Neuronal stem cell (in vitro differentiated cells): ENCODE results near the gene ZNF599.

Source experiments
- DNase-seq: peaks from one replicate; pipeline ENCODE4 v3.0.0-alpha.2; 2013; ENCODE audit warnings: low spot score
- H2AFZ ChIP-seq: one replicate; pipeline ENCODE4 v1.6.1; 2013; ENCODE audit warnings: mild to moderate bottlenecking, low read length, inconsistent platforms
- H2AK5ac ChIP-seq: 2 replicates; pipeline ENCODE4 v1.6.1; 2013; ENCODE audit warnings: low read depth, mild to moderate bottlenecking, inconsistent platforms, low read length, moderate library complexity, mixed read lengths
- H2BK120ac ChIP-seq: 2 replicates; pipeline ENCODE4 v1.6.1; 2013; ENCODE audit warnings: low read depth, mild to moderate bottlenecking, inconsistent platforms, low read length, moderate library complexity, mixed read lengths
- H2BK12ac ChIP-seq: one replicate; pipeline ENCODE4 v1.6.1; 2013; ENCODE audit warnings: low read length, inconsistent platforms
- H2BK15ac ChIP-seq: 2 replicates; pipeline ENCODE4 v1.6.1; 2013; ENCODE audit warnings: mild to moderate bottlenecking, low read length, inconsistent platforms, mixed read lengths
- H2BK5ac ChIP-seq: one replicate; pipeline ENCODE4 v1.6.1; 2013; ENCODE audit warnings: inconsistent platforms, mild to moderate bottlenecking, low read length, moderate library complexity
- H3K14ac ChIP-seq: one replicate; pipeline ENCODE4 v1.6.1; 2013; ENCODE audit warnings: low read length, inconsistent platforms
- H3K18ac ChIP-seq: 2 replicates; pipeline ENCODE4 v1.6.1; 2013; ENCODE audit warnings: low read length, inconsistent platforms
- H3K23ac ChIP-seq: 2 replicates; pipeline ENCODE4 v1.6.1; 2013; ENCODE audit warnings: low read depth, mild to moderate bottlenecking, mixed read lengths, low read length, inconsistent platforms; ENCODE audit not compliant: poor library complexity
- H3K27ac ChIP-seq: replicated peaks from 3 replicates; pipeline ENCODE4 v1.5.1; 2013; ENCODE audit warnings: low read length, inconsistent platforms
- H3K27me3 ChIP-seq, 3 experiments: 2 replicates each; pipeline ENCODE4 v1.6.1; 2013; ENCODE audit warnings: low read length in 3 of 3, mild to moderate bottlenecking in 2 of 3, inconsistent platforms in 1 of 3, low read depth in 1 of 3, mixed read lengths in 1 of 3, moderate library complexity in 1 of 3; ENCODE audit not compliant: control insufficient read depth in 3 of 3, insufficient read depth in 3 of 3
- H3K36me3 ChIP-seq, 2 donors: replicated peaks in 1 of 2; 2 replicates each; pipeline ENCODE4 v1.6.1; 2013; ENCODE audit warnings: low read length in 2 of 2; ENCODE audit not compliant: control insufficient read depth in 2 of 2, insufficient read depth in 2 of 2
- H3K4ac ChIP-seq: 2 replicates; pipeline ENCODE4 v1.6.1; 2013; ENCODE audit warnings: inconsistent platforms, mild to moderate bottlenecking, low read length, moderate library complexity
- H3K4me1 ChIP-seq, 2 donors: 1 replicate in 1 of 2; 2 replicates in 1 of 2; pipeline ENCODE4 v1.6.1; 2013; ENCODE audit warnings: low read length in 2 of 2, low read depth in 1 of 2; ENCODE audit not compliant: control insufficient read depth in 2 of 2, insufficient read depth in 1 of 2
- H3K4me2 ChIP-seq: one replicate; pipeline ENCODE4 v1.6.1; 2013; ENCODE audit warnings: mild to moderate bottlenecking, low read length, inconsistent platforms; ENCODE audit not compliant: insufficient read depth, poor library complexity, severe bottlenecking
- H3K4me3 ChIP-seq, 2 donors: 2 replicates each; pipeline ENCODE4 v1.5.1; 2013; ENCODE audit warnings: low read length in 2 of 2, mild to moderate bottlenecking in 2 of 2, inconsistent platforms in 1 of 2, moderate library complexity in 1 of 2
- H3K79me1 ChIP-seq: one replicate; pipeline ENCODE4 v1.6.1; 2013; ENCODE audit warnings: low read depth, mild to moderate bottlenecking, inconsistent platforms, low read length, moderate library complexity
- H3K9ac ChIP-seq: one replicate; pipeline ENCODE4 v1.6.1; 2013; ENCODE audit warnings: mild to moderate bottlenecking, low read depth, low read length, inconsistent platforms; ENCODE audit not compliant: poor library complexity
- H3K9me3 ChIP-seq, 2 donors: replicated peaks in 1 of 2; 2 replicates each; pipeline versions ENCODE3 to v1.6.1; 2013; ENCODE audit warnings: low read length in 2 of 2, mild to moderate bottlenecking in 2 of 2, inconsistent platforms in 1 of 2, low read depth in 1 of 2, mixed read lengths in 1 of 2, moderate library complexity in 1 of 2; ENCODE audit not compliant: control insufficient read depth in 2 of 2, insufficient read depth in 1 of 2
- H4K8ac ChIP-seq: one replicate; pipeline ENCODE4 v1.6.1; 2013; ENCODE audit warnings: low read depth, mild to moderate bottlenecking, inconsistent platforms, low read length, moderate library complexity
- H4K91ac ChIP-seq: one replicate; pipeline ENCODE4 v1.6.1; 2013; ENCODE audit warnings: low read length, low read depth, mild to moderate bottlenecking, inconsistent platforms; ENCODE audit not compliant: poor library complexity
- WGBS, 2 donors: extraction: QIAGEN DNeasy Blood & Tissue Kit; methylation state at CpG; one replicate each; pipeline ENCODE4 v1.1.7; 2013; ENCODE audit warnings: missing lambda C conversion rate in 2 of 2, mixed read lengths in 1 of 2; ENCODE audit not compliant: insufficient read length in 2 of 2, insufficient replicate concordance in 1 of 2; ENCODE audit errors: extremely low coverage in 2 of 2; 5-methylcytosine and 5-hydroxymethylcytosine counted together

Gene ZNF599

GRCh38 chr19:34779652-34780051 is 6.6 kb upstream of the ZNF599 start:
- Histone ChIP-seq H3K4ac (no peak overlapping the region), H3K9me3 (peaks cover 6 to 16% of the 10 kb centered on the region in 2 donors), H3K4me1 (no peaks in the 10 kb centered on the region), H2BK12ac (no peak overlapping the region), H3K18ac (no peak overlapping the region), H2BK120ac (no peak overlapping the region), H4K8ac (no peak overlapping the region), H2BK5ac (no peak overlapping the region), H3K27ac (no peak overlapping the region), H3K14ac (no peak overlapping the region), H2AFZ (no peak overlapping the region), H3K23ac (no peak overlapping the region), H3K9ac (no peak overlapping the region), H3K79me1 (no peaks in the 10 kb centered on the region), H4K91ac (no peak overlapping the region), H3K4me2 (no peak overlapping the region), H3K4me3 (no peak overlapping the region), H2BK15ac (no peak overlapping the region), H3K36me3 (no peaks in the 10 kb centered on the region), H3K27me3 (no peaks in the 10 kb centered on the region), H2AK5ac (no peak overlapping the region)
- DNase-seq: no peak
- WGBS, 2 donors: no CpG with 5 or more reads among the region's 3 CpGs

DNA sequence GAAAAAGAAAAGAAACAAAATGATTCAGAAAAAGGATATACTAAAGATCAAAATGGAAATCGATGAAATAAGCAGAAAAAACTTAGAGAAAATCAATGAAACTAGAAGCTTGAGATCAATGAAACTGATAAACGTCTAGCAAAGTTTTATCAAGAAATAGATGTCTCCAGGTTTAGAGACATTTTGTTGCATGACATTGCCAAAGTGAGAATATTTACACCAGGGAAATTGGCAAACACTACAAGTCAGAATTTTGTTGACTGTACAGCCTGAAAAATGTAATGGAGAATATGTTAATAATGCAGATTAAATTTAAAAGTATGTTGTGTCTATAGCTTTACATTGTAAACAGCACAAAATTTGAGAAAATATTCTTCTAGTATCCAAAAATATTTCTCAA is 5.3 kb upstream of the ZNF599 start:
- Histone ChIP-seq H2BK12ac (no peak overlapping the region), H2BK5ac (no peak overlapping the region), H3K36me3 (no peaks in the 10 kb centered on the region), H3K4me1 (no peaks in the 10 kb centered on the region), H3K27me3 (no peaks in the 10 kb centered on the region), H2AK5ac (no peak overlapping the region), H4K8ac (no peak overlapping the region), H3K4me3 (no peak overlapping the region), H3K23ac (no peak overlapping the region), H3K4ac (no peak overlapping the region), H2BK120ac (no peak overlapping the region), H4K91ac (no peak overlapping the region), H3K4me2 (no peak overlapping the region), H3K79me1 (no peaks in the 10 kb centered on the region), H3K9ac (no peak overlapping the region), H3K14ac (no peak overlapping the region), H3K27ac (no peak overlapping the region), H3K9me3 (peaks cover 6 to 19% of the 10 kb centered on the region in 2 donors), H3K18ac (no peak overlapping the region), H2AFZ (no peak overlapping the region), H2BK15ac (no peak overlapping the region)
- no CpG with 5 or more reads among the region's 2 CpGs for WGBS, 2 donors
- no peak for DNase-seq

DNA sequence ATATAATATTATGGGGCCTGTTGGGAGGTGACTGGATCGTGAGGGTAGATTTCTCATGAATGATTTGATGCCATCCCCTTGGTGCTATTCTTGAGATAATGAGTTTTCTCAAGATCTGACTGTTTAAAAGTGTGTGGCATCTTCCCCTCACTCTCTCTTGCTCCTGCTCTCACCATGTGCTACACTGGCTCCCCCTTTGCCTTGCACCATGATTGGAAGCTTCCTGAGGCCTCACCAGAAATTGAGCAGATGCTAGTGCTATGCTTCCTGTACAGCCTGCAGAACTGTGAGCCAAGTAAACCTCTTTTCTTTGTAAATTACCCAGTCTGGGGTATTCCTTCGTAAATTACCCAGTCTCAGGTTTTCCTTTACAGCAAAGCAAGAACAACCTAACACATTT is 1.8 kb upstream of the ZNF599 start:
- H3K36me3 ChIP-seq: peaks cover 0 to 11% of the 10 kb centered on the region in 2 donors
- H3K9me3 ChIP-seq: peaks cover 14 to 23% of the 10 kb centered on the region in 2 donors
- no peak overlapping the region for H2BK12ac ChIP-seq
- no peak overlapping the region for H4K8ac ChIP-seq
- H3K79me1 ChIP-seq: no peaks in the 10 kb centered on the region
- no peak overlapping the region for H3K23ac ChIP-seq
- no peak overlapping the region for H2BK120ac ChIP-seq
- H3K27ac ChIP-seq: no peak overlapping the region
- no peak overlapping the region for H2AFZ ChIP-seq
- H2BK15ac ChIP-seq: no peak overlapping the region
- H2AK5ac ChIP-seq: no peak overlapping the region
- H2BK5ac ChIP-seq: no peak overlapping the region
- H3K4ac ChIP-seq: no peak overlapping the region
- DNase-seq: no peak
- H3K18ac ChIP-seq: no peak overlapping the region
- H3K9ac ChIP-seq: no peak overlapping the region
- H3K27me3 ChIP-seq: no peaks in the 10 kb centered on the region
- no peak overlapping the region for H4K91ac ChIP-seq
- H3K14ac ChIP-seq: no peak overlapping the region
- no peak overlapping the region for H3K4me2 ChIP-seq
- no peak overlapping the region for H3K4me3 ChIP-seq
- H3K4me1 ChIP-seq: peaks cover 0 to 2% of the 10 kb centered on the region in 2 donors
- no CpG with 5 or more reads among the region's 2 CpGs for WGBS, 2 donors

- Histone ChIP-seq H3K23ac (no peak overlapping the region), H3K4me3 (peak overlapping the region in 1 of 2 donors; percentile 82), H2BK120ac (no peak overlapping the region), H3K9ac (no peak overlapping the region), H3K4me1 (peaks cover 0 to 2% of the 10 kb centered on the region in 2 donors), H3K27me3 (no peaks in the 10 kb centered on the region), H2AFZ (peak overlapping the region; percentile 94), H4K91ac (no peak overlapping the region), H2AK5ac (no peak overlapping the region), H2BK12ac (no peak overlapping the region), H3K9me3 (peaks cover 12 to 36% of the 10 kb centered on the region in 2 donors), H2BK15ac (no peak overlapping the region), H3K4me2 (no peak overlapping the region), H3K14ac (no peak overlapping the region), H3K36me3 (peaks cover 2 to 21% of the 10 kb centered on the region in 2 donors), H3K79me1 (no peaks in the 10 kb centered on the region), H2BK5ac (no peak overlapping the region), H4K8ac (no peak overlapping the region), H3K4ac (no peak overlapping the region), H3K27ac (no peak overlapping the region), H3K18ac (no peak overlapping the region)
- no CpG with 5 or more reads among the region's 2 CpGs for WGBS, 2 donors
- no peak for DNase-seq
Measured at GRCh38 chr19:34773555-34773864, 495 bp upstream of the ZNF599 start.
